T-helper 2 cell treated with Interferon-gamma antibody and Interleukin-4, amounts not matched to agents 100 ng/mL and 5 ng/mL, for 36 hours (primary cell): ENCODE results near the gene PCDHA13. TPM values are rescaled to one million over a fixed set of nuclear protein-coding genes. Genes with fewer than 3 reads are reported as not detected.

Experiments used
- total RNA-seq: library from RNA; stranded (reverse); gene quantifications from 2 replicates; pipeline ENCODE4 v1.2.3, GENCODE V29; 2022

The PCDHA13 gene
- total RNA-seq, 1 donor from 2014 or later, result not detected

Other genes with a start within 250 kb of the PCDHA13 start
- gene CD14, start 248.9 kb upstream of the PCDHA13 start, total RNA-seq, result 0.27 and 0.32 TPM in 2 replicates
- gene TMCO6, start 242.7 kb upstream of the PCDHA13 start, total RNA-seq, result 36.4 and 38.6 TPM in 2 replicates
- 68.5 and 73.4 TPM in 2 replicates for gene NDUFA2, start 234.5 kb upstream of the PCDHA13 start, total RNA-seq
- gene IK, start 234.3 kb upstream of the PCDHA13 start, total RNA-seq, result 111 and 115 TPM in 2 replicates
- 35.9 and 36.9 TPM in 2 replicates for gene WDR55, start 217.2 kb upstream of the PCDHA13 start, total RNA-seq
- 2.8 and 3.2 TPM in 2 replicates for gene DND1, start 208.5 kb upstream of the PCDHA13 start, total RNA-seq
- gene HARS1, start 190.8 kb upstream of the PCDHA13 start, total RNA-seq, result 83.4 and 84.8 TPM in 2 replicates
- gene HARS2, start 190.7 kb upstream of the PCDHA13 start, total RNA-seq, result 31.1 and 33.8 TPM in 2 replicates
- 56.7 and 57.6 TPM in 2 replicates for gene ZMAT2, start 181.7 kb upstream of the PCDHA13 start, total RNA-seq
- gene PCDHA1, start 96.0 kb upstream of the PCDHA13 start, total RNA-seq, result not detected in 2 replicates
- not detected in 2 replicates for gene PCDHA2, start 87.3 kb upstream of the PCDHA13 start, total RNA-seq
- gene PCDHA3, start 81.1 kb upstream of the PCDHA13 start, total RNA-seq, result not detected in 2 replicates
- gene PCDHA4, start 75.1 kb upstream of the PCDHA13 start, total RNA-seq, result not detected in 2 replicates
- gene PCDHA5, start 60.5 kb upstream of the PCDHA13 start, total RNA-seq, result not detected in 2 replicates
- gene PCDHA6, start 54.2 kb upstream of the PCDHA13 start, total RNA-seq, result not detected in 2 replicates
- not detected in 2 replicates for gene PCDHA7, start 47.9 kb upstream of the PCDHA13 start, total RNA-seq
- not detected in 2 replicates for gene PCDHA8, start 40.9 kb upstream of the PCDHA13 start, total RNA-seq
- gene PCDHA9, start 33.7 kb upstream of the PCDHA13 start, total RNA-seq, result not detected in 2 replicates
- gene PCDHA10, start 26.2 kb upstream of the PCDHA13 start, total RNA-seq, result not detected in 2 replicates
- not detected in 2 replicates for gene PCDHA11, start 13.2 kb upstream of the PCDHA13 start, total RNA-seq
- gene PCDHA12, start 6.8 kb upstream of the PCDHA13 start, total RNA-seq, result not detected in 2 replicates
- not detected in 2 replicates for gene PCDHAC1, start 44.2 kb downstream of the PCDHA13 start, total RNA-seq
- not detected in 2 replicates for gene PCDHAC2, start 84.4 kb downstream of the PCDHA13 start, total RNA-seq
- gene PCDHB1, start 169.2 kb downstream of the PCDHA13 start, total RNA-seq, result not detected in 2 replicates
- gene PCDHB2, start 212.5 kb downstream of the PCDHA13 start, total RNA-seq, result 0.09 and 0.14 TPM in 2 replicates
- gene PCDHB3, start 218.3 kb downstream of the PCDHA13 start, total RNA-seq, result not detected in 2 replicates
- gene PCDHB4, start 239.7 kb downstream of the PCDHA13 start, total RNA-seq, result not detected in 2 replicates